Stimulated activated CD8-positive, alpha-beta memory T cell treated with anti-CD3 and anti-CD28 coated beads, Interleukin-15, amount 100 ng/mL, for 48 hours (primary cell): ENCODE results near the gene COL4A6.

Experiments
- DNase-seq, 2 donors: peaks; one replicate each; pipeline ENCODE4 v3.0.0-alpha.2; 2020; ENCODE audit warnings: low read depth in 2 of 2

Gene COL4A6

DNA sequence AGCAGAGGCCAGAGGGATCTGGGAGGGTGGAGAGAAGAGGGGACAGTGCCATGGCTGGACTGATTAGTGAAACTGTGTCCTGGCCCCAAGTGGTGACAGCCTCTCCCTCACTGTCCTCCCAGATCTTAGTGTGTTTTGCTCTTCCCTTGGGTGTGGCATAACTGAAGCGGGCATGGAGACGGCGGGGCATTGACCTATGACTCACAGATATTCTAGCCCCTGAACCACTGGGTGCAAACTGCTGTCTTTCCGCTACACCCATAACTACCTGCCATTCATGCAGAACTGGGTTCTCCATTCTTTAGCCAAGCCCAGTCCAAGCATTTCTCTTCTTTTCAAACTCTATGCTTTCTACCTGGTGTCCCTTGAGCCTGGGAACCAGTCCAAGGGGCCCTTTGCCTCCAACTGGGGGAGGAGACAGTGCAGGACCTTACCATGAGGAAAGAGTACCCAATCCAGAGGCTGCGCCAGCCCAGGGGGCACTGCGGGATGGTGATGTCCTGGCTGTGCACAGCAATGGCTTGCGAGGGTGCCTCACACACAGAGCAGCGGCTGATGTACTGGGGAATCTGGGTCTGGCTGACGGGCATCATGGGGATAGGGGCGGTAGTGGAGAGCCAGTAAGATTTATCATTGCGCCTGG is 279.1 kb downstream of the COL4A6 start:
- DNase-seq, result no peak

DNA sequence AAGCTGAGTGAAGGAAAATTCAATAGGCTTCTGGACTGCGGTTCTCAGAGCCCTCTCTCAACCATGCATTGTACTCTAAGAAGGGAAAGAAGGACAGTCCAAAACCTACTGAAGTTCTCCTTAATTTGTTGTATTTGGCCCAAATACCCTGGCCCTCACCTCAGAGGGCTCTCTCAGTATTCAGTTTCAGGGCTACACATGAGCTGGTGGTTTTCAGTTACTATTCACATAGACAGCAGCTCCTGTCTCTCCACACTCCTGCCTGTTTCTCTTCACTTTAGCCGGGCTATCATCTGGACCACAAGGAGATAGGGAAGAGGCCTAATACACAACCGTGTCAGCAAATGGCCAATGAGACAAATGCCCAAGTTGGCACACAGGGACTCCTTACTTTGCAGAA is 280.6 kb downstream of the COL4A6 start:
- DNase-seq, result no peak

DNA sequence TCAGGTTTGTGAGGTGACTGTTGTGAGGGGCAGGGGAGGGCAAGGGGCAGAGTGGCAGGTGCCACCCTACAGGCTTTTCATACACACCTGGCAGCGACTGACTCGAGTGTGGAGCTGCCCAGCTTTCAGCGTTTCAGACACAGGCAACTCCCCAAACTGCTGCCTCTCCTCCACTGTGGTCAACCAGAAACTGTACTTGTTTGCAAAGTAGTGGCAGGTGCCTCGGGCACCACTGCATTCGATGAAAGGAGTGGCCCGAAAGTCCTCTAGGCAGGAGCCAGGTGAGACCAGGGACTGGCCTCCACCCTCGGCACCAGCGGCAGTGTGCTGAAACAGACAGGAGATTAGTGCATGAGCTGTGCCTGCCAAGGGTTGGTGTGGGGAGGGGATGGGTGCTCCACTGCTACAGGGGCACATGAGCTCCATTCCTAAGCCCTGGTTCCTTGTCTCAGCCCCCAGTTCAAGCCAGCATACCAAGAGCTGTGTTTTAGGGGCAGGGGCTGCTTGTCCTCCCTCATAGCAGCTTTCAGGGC is 281.2 kb downstream of the COL4A6 start:
- DNase-seq, result no peak

DNA sequence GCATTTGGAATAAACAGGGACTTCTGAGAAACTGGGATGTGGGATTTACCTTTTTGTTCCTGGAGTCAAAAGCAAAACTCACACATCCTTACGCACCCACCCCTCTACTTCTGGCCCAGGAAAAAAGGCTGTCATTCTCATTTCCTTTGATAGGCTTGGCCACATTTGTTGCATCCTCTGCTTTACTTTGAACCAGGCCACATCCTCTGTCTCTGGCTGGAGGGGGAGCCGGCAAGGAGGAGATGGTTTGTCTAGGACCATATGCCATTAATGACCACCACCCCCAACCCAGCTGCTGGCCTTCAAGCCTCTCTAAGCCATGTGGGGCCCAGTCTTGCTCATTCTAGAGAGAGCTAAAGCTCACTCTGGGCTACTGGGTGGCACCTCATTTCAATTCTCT is 282.1 kb downstream of the COL4A6 start:
- no peak for DNase-seq

DNA sequence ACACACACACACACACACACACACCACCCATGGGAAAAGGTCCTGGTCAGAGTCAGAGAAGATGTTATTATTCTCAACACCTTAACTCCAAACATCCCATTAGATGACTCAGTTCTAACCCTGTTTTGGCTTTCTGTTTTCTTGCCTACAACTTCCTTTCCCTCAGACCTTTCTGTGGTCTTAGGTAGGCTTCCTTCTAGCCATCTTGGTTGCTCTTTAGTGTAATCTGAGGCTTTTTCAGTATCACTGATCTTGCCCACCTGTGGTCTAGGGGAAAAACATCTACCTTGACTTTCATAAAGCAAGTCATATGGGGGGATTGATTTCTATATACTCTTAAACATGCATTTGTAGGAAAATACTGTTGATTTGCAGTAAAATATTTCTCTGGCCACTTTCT is 289.7 kb downstream of the COL4A6 start:
- DNase-seq, result no peak

DNA sequence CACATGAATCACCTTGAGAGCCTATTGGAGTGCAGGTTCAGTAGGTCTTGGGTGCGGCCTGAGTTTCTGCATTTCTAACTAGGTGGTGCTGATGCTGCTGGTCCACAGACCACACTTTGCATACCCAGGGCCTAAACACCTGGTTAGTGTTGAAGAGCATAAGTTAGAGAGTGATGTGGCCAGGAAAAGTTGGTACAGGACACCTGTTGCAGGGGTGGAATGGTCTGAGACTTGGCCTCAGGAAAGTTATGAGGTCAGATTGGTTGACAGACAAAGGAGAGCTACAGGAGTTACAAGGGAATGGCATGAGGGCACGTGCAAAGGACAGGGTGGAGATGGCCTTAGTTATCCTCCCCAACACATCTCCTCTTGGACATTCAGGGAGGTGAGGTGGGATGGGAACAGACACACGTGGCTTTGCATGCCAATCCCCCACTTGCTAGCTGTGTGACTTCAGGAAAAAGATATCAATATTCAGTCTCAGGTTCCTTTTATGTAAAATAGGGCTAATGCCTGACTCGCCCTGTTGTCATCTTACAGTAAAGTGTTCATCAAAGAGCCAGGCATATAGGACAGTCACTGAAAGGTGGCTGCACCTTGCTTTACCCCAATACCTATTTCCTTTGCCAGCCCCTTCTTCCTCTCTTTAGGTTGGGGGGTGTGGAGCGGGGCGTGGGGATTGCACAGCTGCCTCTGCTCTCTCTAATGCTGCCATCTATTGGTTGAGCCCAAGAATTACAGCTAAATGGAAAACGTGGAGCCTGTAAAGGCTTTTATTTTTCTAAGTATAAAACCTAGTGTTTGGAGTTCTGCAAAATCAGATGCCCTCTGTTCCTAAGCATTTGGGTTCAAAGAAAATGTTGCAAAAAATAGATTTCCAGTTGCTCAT is 299.2 kb downstream of the COL4A6 start:
- no peak for DNase-seq

DNA sequence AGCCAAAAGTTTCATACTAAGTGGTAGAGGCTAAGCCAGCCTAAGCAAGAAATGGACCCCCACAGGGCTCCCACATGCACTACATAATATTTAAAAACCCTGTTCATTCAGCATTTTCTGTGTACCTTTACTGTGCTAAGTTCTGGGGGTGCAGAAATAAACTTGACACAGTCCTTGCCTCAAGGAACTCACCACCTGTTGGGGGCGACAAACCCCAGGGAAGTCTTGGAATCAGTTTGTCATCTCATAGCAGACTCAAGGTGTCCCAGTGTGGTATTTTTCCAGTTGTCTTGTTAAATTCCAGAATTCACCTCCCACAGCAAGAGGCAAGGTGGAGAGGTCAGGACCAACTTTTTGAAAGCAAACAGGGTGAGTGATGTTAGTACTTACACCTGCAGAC is 303.5 kb downstream of the COL4A6 start:
- DNase-seq, result no peak

DNA sequence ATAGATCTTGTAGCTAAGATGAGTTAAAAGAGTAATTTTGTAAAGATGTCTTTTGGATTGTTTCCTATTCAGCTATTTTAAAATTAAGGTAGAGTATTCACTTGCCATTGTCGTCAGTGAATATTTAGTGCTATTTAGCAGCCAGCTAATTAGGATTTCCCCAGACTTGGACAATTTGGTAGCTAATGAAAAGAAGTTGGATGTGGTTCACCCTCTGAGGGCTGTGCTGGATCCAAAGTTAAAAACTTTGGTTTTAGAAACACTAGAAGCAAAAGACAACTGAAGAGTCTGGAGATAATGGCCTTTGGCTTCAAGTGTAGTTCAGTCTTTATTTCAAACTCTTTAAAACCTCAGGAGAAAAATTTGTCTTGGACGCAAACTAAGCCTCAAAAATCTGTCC is 305.3 kb downstream of the COL4A6 start:
- DNase-seq, result no peak

DNA sequence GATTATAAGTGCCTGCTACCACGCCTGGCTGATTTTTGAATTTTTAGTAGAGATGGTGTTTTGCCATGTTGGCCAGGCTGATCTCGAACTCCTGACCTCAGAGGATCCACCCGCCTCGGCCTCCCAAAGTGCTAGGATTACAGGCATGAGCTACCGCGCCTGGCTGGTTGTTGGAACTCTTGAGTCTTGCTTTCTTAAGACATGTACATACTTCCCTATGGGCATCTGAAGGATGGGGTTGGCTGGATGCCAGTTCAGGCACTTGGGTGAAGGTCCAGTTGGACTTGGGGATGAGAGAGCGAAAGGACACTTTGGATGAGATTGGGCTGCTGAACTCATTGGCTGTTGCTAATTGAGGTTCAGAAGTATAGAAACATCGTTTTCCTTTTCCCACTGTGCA is 306.2 kb downstream of the COL4A6 start:
- no peak for DNase-seq

DNA sequence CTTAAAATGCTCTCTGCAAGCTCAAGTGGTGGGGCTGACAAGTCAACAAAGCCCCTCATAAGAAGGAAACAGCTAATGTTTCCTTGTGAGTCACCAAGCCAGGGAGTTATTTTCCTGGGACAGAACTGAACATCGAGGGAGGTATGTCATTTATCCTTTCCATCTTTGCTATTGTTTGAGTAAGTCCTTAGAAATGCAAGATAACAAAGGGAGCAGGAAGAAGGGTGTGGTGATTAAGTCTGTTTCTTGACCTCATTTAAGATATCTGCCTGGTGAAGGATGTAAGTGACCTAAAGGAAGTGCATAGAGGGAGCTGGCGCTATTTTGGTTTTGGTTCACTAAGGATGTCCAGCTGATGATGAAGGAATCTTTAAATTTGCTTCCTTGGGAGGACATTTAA is 306.8 kb downstream of the COL4A6 start:
- no peak for DNase-seq

DNA sequence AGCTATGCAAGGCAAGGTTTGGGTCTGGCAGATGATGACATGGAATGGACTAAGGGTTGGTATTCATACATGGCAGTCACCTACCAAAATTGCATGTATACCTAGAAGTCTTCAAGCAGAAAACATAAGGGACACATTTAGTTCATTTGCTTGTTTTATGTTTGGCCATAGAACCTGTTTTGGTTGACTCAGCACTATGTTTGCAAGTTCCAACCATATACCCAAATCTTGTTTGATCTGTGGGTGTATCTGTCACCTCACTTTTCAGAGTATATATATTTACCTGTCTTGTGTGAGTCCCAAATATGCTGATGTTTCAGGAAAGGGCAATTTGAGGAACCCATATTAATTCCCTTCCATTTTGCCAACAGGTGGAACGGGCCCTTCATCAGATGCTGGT is 307.3 kb downstream of the COL4A6 start:
- no peak for DNase-seq

DNA sequence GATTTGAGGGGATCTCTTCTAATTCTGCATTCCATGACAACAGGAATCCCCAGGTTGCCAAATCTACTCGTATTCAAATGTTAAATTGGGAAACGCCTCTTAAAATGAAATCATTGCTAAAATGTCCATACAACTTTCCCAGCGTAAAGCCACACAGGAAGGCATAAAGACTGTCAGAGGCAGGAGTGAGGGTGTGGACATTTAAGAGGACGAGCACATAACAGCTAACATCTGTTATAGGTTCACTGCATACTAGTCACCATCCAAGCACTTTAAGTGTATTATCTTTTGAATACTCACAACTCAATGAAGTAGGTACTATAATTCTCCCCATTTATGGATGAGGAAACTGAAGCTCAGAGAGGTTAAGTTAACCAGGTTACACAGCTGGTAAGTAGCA is 311.1 kb downstream of the COL4A6 start:
- DNase-seq, result no peak

DNA sequence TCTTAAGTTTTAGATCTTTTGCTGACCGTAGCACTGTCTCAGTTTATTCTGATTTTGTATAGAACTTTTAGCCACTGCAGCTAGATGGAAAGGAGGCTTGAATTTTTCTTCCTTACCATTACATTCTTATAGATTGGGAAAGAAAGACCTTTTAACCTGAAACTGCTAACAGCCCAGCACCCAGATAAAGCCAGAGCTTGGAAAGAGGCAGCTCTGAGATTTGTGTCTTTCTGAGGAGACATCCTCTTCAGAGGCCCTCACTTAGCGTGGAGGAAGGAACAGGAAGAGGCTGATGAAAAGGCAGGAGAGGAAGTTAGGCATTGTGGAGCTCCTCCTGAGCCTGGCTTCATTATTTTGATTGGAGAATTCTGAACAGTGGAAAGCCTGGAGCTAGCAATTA is 311.6 kb downstream of the COL4A6 start:
- DNase-seq, result no peak

DNA sequence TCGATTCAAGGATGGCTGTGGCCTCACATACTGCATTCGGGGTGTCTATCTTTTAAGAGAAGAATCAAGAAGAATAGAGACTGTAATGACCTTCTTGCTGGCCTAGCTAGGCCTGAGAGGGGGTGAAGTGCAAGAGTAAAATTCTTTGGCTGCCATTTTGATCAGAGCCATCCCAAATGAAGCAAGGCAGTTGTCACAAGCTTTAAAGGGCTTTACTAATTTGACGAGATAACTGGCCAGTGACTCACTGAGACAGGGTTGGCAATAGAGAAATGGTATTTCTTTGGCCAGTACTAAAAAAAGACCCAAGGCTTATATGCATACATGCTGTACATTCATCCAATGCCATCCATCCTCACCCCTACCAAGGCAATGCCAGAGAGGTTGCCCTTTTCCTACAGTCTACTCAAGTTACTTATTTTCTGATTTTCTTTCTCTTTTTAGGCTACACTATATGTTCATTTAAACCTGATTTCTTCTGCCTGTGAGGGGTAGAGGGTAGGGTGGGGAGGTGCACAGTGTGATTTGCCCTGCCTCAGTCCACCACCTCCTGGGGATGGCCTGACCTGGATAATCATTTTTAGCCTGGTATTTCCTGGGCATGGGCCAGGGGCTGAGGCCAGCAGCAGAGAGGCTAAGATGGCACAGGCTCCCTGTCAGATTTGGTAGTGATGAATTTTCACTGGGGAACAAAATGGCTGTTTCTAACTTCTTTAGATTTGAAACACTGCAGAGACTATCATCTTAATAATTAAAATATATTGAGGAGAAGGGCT is 314.4 kb downstream of the COL4A6 start:
- DNase-seq, result no peak

DNA sequence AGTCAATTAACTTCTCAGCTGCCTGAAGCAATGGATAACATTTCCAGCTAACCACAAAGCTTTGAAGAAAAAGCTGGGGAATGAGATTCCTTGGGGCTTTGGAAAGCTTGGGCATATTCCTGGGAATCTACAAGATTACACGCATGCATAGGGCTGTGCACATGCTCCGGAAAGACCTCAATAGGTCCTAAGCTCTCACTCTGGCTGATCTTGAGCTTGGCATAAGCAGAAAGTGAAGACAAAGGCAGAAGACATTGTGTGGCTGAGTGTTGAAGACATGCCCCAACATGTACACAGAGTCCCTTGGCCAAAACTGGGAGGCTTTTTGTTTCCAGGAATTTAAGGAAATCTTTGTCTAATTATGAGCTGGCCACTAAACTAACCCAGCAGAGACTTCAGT is 315.5 kb downstream of the COL4A6 start:
- no peak for DNase-seq

DNA sequence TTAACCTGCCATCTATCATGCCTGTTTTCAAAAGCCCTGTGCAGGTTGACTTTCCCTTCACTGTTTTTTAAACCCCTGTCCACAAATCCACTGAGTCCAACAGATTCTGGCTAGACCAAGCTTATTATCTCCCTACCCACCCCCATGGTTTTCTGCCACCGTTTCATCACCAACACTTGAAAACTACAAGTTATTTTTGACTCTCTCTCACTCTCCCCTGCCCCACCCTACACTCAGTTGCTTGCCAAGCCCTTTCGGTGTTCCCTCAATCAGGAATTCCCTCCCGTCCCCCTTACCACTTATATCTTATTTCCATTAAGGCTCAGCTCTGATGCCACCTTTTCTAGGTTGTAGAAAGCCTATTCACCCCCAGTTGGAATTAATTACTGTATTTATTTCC is 316.9 kb downstream of the COL4A6 start:
- DNase-seq, result no peak

DNA sequence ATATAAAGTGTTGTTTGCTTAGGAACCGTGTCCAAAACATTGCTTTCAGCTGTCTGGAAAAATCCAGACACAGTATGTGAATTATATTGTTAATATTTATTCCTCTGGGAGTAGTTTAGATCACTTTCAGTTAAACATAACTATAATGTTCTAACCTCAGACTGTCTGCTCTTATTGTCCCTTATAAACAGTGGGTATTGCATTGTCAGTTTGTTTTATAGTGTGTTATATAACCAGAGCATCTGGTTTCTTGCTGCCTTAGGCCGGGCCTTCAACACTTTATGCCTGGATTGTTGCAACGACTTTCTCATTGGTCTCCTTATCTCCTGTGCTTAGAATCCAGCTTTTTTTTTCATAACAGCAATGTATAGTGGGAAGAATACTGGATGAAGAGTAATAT is 320.2 kb downstream of the COL4A6 start:
- no peak for DNase-seq

DNA sequence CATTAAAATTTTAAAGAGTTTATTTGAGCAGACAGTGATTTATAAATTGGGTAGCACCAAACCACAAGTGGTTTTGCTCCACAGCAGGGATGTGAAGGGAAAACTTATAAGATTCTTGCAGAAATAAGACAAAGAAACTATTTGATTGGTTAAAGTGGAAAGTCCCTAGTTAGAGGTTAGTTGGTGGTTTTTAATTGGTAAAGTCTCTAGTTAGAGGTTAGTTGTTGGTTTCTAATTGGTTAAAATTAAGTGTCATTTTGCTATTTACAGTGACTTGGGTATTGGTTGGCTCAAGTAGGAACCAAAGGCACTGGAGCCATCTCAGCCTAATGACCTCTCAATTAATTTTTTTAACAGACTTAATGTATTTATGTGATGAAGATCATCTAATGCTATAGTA is 323.7 kb downstream of the COL4A6 start:
- no peak for DNase-seq
